CD4-positive, alpha-beta T cell (primary cell): ENCODE data around the gene KIF5A. TPM values are rescaled to one million over a fixed set of nuclear protein-coding genes. Genes with fewer than 3 reads are reported as not detected.

Experiments used
- ATAC-seq: fragments of 200-7000 bp; cut with Tn5 transposase; one replicate; pipeline ENCODE4 v1.10.0; 2022; ENCODE audit warnings: mild to moderate bottlenecking; ENCODE audit not compliant: poor library complexity
- CTCF ChIA-PET: fragments of 350-600 bp; sonication (Branson Sonifier 250); formaldehyde crosslinking; loops from one replicate; lab custom pipeline; 2021; ENCODE audit warnings: antibody characterized with exemption, inconsistent platforms; lab: Charles Lee
- POLR2A ChIA-PET: fragments of 350-600 bp; sonication (Branson Sonifier 250); formaldehyde crosslinking; loops from one replicate; lab custom pipeline; 2021; ENCODE audit warnings: antibody characterized with exemption, inconsistent platforms; lab: Charles Lee
- DNase-seq, 14 experiments: peaks; one replicate each; pipeline ENCODE4 v3.0.0-alpha.2; 2013 to 2020; ENCODE audit warnings: mixed read lengths in 2 of 14
- H3K27ac ChIP-seq, 2 donors: one replicate each; pipeline versions ENCODE4 v1.5.1 to v1.7.0; 2013; ENCODE audit warnings: low read length in 2 of 2, low read depth in 1 of 2, mild to moderate bottlenecking in 1 of 2
- H3K27me3 ChIP-seq, 2 experiments: 1 replicate in 1 of 2; 2 replicates in 1 of 2; pipeline versions ENCODE4 v1.6.1 to v1.7.0; 2013; ENCODE audit warnings: low read length in 2 of 2, control low read depth in 1 of 2, mild to moderate bottlenecking in 1 of 2, moderate library complexity in 1 of 2; ENCODE audit not compliant: insufficient read depth in 2 of 2, control insufficient read depth in 1 of 2
- H3K36me3 ChIP-seq: one replicate; pipeline ENCODE4 v1.6.1; 2013; ENCODE audit warnings: low read length, control low read depth; ENCODE audit not compliant: insufficient read depth
- H3K4me1 ChIP-seq: one replicate; pipeline ENCODE4 v1.6.1; 2013; ENCODE audit warnings: low read length, control low read depth; ENCODE audit not compliant: insufficient read depth
- H3K4me3 ChIP-seq: one replicate; pipeline ENCODE4 v1.5.1; 2013; ENCODE audit warnings: mild to moderate bottlenecking, low read length, moderate library complexity
- H3K9me3 ChIP-seq, 2 experiments: 1 replicate in 1 of 2; 2 replicates in 1 of 2; pipeline versions ENCODE4 v1.6.1 to v1.7.0; 2013; ENCODE audit warnings: low read length in 2 of 2, mild to moderate bottlenecking in 2 of 2, control low read depth in 1 of 2, moderate library complexity in 1 of 2; ENCODE audit not compliant: control insufficient read depth in 1 of 2, insufficient read depth in 1 of 2
- H3K27ac Mint-ChIP-seq: one replicate; pipeline ENCODE4 v1.8.0; 2020; ENCODE audit warnings: mixed read lengths
- H3K27me3 Mint-ChIP-seq: one replicate; pipeline ENCODE4 v1.8.0; 2021; ENCODE audit warnings: mixed read lengths
- H3K36me3 Mint-ChIP-seq: one replicate; pipeline ENCODE4 v1.8.0; 2021; ENCODE audit warnings: low read depth, mixed read lengths
- H3K4me1 Mint-ChIP-seq: one replicate; pipeline ENCODE4 v1.8.0; 2021; ENCODE audit warnings: low read depth, mixed read lengths
- H3K4me3 Mint-ChIP-seq: one replicate; pipeline ENCODE4 v1.8.0; 2020; ENCODE audit warnings: mild to moderate bottlenecking, mixed read lengths
- H3K9me3 Mint-ChIP-seq: one replicate; pipeline ENCODE4 v1.8.0; 2020; ENCODE audit warnings: mixed read lengths
- intact Hi-C, 2 experiments: fragments of 100-400 bp; cut with DNase I in 1 of 2; cut with micrococcal nuclease in 1 of 2; formaldehyde crosslinking; loops; one replicate each; pipeline versions ENCODE4 v1.15.1 to v1.9.0; 2023 to 2025; cut with DNase I, micrococcal nuclease
- total RNA-seq, 174 experiments: library from RNA in 2 of 174; stranded (reverse) in 2 of 174; gene quantifications; one replicate each; pipeline ENCODE4 v1.2.3 and lab custom pipeline; 2021 to 2026
- TF ChIP-seq, protein P1 (sequence below): fragments of 200-600 bp; IDR thresholded peaks from one replicate; pipeline ENCODE4 v1.8.0; 2022; ENCODE audit warnings: antibody characterized with exemption, mild to moderate bottlenecking

KIF5A gene
- total RNA-seq, 2 experiments from 2014 or later = 0.39 to 0.47 TPM

DNA sequence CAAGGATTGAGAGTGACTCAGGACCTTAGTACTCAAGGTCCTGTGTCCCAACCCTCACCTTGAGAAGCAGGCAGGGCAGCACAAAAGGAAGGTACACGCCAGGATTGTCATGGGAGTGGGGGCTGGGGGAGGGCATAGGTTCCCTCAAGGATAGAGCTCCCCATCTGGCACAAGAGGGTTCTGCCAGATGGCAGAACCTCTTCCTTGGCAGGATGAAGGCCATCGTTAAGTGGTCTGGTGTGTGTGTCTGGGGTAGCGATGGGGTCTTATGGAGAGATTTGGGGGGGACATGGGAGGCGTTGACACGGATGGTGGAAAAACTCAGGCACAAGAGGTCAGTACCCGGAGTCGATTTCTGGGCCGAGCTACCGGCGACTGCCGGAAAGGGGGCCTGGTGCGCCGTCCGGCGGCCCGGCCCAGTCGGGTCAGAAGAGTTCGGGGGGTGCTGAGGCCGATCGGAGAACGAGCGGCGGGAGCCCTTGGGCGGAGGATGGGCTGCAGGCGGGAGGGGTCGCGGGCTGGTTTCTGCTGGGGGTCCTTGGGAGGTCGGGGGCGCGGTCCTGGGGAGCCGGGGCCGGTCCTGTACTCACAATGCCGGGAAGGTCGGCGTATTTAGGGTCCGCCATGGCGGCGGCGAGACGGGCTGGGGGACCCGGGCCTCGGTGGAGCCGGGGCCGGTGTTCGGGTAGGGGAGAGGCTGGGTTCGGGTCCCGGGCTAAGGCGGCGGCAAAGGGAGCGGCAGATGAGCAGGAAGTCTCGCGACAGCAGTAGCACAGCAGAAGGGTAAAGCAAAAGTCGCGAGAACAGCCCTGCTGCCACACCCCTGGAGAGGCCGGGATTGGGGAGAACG is 3.2 kb upstream of the KIF5A start, which contains the start of gene DCTN2:
DCTN2 (minus strand) TSS at position 755 of the 850 bp plus-strand sequence; CDS start at position 626, 129 bp downstream.
- CTCF ChIA-PET = interaction anchor here (0.6 to 1.4 kb wide), 9 partner anchors 9 to 88 kb away, joined by 3 to 5 read pairs (median 3); partner anchors contain the start of gene GLI1
- DNase-seq = peak; percentile 81 to 97 (median 88)
- intact Hi-C loops = loop anchor here (1.0 to 5.0 kb wide), 7 partner anchors 24 to 88 kb away; partner anchors contain the start of genes ARHGAP9 (in 1 of the 2), GLI1 (in 1 of the 2), MARS1 (in 1 of the 2) and MBD6 (in 1 of the 2)
- peaks cover 4% of the 10 kb centered on the region for H3K27me3 Mint-ChIP-seq
- TF ChIP-seq, protein P1, sequence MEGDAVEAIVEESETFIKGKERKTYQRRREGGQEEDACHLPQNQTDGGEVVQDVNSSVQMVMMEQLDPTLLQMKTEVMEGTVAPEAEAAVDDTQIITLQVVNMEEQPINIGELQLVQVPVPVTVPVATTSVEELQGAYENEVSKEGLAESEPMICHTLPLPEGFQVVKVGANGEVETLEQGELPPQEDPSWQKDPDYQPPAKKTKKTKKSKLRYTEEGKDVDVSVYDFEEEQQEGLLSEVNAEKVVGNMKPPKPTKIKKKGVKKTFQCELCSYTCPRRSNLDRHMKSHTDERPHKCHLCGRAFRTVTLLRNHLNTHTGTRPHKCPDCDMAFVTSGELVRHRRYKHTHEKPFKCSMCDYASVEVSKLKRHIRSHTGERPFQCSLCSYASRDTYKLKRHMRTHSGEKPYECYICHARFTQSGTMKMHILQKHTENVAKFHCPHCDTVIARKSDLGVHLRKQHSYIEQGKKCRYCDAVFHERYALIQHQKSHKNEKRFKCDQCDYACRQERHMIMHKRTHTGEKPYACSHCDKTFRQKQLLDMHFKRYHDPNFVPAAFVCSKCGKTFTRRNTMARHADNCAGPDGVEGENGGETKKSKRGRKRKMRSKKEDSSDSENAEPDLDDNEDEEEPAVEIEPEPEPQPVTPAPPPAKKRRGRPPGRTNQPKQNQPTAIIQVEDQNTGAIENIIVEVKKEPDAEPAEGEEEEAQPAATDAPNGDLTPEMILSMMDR = no peak
- Histone ChIP-seq H3K36me3 (no peaks in the 10 kb centered on the region), H3K27ac (peak within 1 kb of the TSS; percentile 63 to 77), H3K4me1 (peaks cover 35% of the 10 kb centered on the region), H3K9me3 (no peaks in the 10 kb centered on the region), H3K4me3 (peak within 1 kb of the TSS; percentile 74), H3K27me3 (peaks cover 4 to 8% of the 10 kb centered on the region in 2 experiments)
- H3K27ac Mint-ChIP-seq = peak within 1 kb of the TSS; percentile 86
- H3K36me3 Mint-ChIP-seq = peaks cover 13% of the 10 kb centered on the region
- H3K4me3 Mint-ChIP-seq = peak within 1 kb of the TSS; percentile 100
- H3K4me1 Mint-ChIP-seq = peaks cover 51% of the 10 kb centered on the region
- ATAC-seq = peak; percentile 95
- POLR2A ChIA-PET = interaction anchor here (0.6 to 2.6 kb wide), 12 partner anchors 8 to 198 kb away, joined by 3 to 11 read pairs (median 4); partner anchors contain the start of genes DDIT3 and TSPAN31
- no peaks in the 10 kb centered on the region for H3K9me3 Mint-ChIP-seq

GRCh38 chr12:57547288-57548012 is 2.4 kb upstream of the KIF5A start:
- intact Hi-C loops = loop anchor here (1.0 to 5.0 kb wide), 7 partner anchors 25 to 89 kb away; partner anchors contain the start of genes ARHGAP9 (in 1 of the 2), GLI1 (in 1 of the 2), MARS1 (in 1 of the 2) and MBD6 (in 1 of the 2)
- TF ChIP-seq, protein P1 = no peak
- peak overlapping the region in 1 of 2 donors; percentile 63 for H3K27ac ChIP-seq
- Mint-ChIP-seq H3K4me3 (peak overlapping the region; percentile 100), H3K4me1 (peaks cover 51% of the 10 kb centered on the region), H3K36me3 (peaks cover 13% of the 10 kb centered on the region), H3K9me3 (no peaks in the 10 kb centered on the region), H3K27me3 (peaks cover 4% of the 10 kb centered on the region), H3K27ac (peak overlapping the region; percentile 86)
- peaks cover 4 to 8% of the 10 kb centered on the region in 2 experiments for H3K27me3 ChIP-seq
- peaks cover 35% of the 10 kb centered on the region for H3K4me1 ChIP-seq
- CTCF ChIA-PET = interaction anchor here (0.6 to 1.4 kb wide), 5 partner anchors 9 to 88 kb away, joined by 3 read pairs; partner anchors contain the start of gene GLI1
- peak overlapping the region; percentile 74 for H3K4me3 ChIP-seq
- DNase-seq = no peak
- H3K36me3 ChIP-seq = no peaks in the 10 kb centered on the region
- POLR2A ChIA-PET = interaction anchor here (0.6 to 2.6 kb wide), 12 partner anchors 9 to 197 kb away, joined by 3 to 11 read pairs (median 4); partner anchors contain the start of gene TSPAN31
- H3K9me3 ChIP-seq = no peaks in the 10 kb centered on the region
- no peak for ATAC-seq

DNA sequence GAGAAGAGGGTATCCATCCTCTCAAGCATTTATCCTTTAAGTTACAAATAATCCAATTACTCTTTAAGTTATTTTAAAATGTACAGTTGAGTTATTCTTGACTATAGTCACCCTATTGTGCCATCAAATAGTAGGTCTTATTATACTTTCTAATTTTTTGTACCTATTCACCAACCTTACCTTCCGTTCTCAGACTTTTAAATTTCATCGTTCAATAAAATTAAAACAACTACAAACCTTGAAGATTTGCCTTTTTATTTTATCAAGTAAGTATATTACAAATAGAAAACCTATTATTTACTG is 1.9 kb upstream of the KIF5A start:
- H3K9me3 Mint-ChIP-seq = no peaks in the 10 kb centered on the region
- Histone ChIP-seq H3K4me1 (peaks cover 35% of the 10 kb centered on the region), H3K4me3 (no peak overlapping the region), H3K27ac (no peak overlapping the region), H3K27me3 (peaks cover 4 to 8% of the 10 kb centered on the region in 2 experiments), H3K36me3 (no peaks in the 10 kb centered on the region), H3K9me3 (no peaks in the 10 kb centered on the region)
- TF ChIP-seq, protein P1 = no peak
- intact Hi-C loops = loop anchor here (5.0 kb wide), 2 partner anchors 61 to 71 kb away; partner anchors contain the start of genes ARHGAP9 (in 1 of the 2) and MARS1 (in 1 of the 2)
- peak overlapping the region; percentile 100 for H3K4me3 Mint-ChIP-seq
- H3K27ac Mint-ChIP-seq = peak overlapping the region; percentile 86
- ATAC-seq (no peak), DNase-seq (no peak)
- H3K27me3 Mint-ChIP-seq = peaks cover 4% of the 10 kb centered on the region
- CTCF ChIA-PET = no interaction called here
- peaks cover 51% of the 10 kb centered on the region for H3K4me1 Mint-ChIP-seq
- H3K36me3 Mint-ChIP-seq = peaks cover 13% of the 10 kb centered on the region
- POLR2A ChIA-PET = no interaction called here
